ENCODE data around the gene OLA1. TPM values are rescaled to one million over a fixed set of nuclear protein-coding genes. Genes with fewer than 3 reads are reported as not detected.

The OLA1 gene
- total RNA-seq, 4 donors from 2014 or later = 75.4 to 111 (median 92.8) TPM

DNA sequence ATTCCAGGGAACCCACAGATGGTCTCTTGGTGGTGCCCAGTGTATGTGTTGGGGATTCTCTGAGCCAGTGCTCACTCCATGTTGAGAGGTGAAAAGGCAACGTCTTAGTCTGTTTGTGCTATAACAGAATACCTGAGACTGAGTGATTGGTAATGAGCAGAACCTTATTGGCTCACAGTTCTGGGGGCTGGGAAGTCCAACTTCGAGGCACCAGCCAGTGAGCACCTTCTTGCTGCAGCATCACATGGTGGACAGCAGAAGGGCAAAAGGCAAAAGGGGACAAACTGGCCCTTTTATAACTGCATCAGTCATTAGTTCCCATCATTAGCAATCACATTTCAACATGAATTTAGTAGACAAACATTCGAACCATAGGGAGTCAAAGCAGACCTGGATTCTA, 202.2 kb downstream of the OLA1 start:
- intact Hi-C loops (cut with DNase I; ENCODE audit: low total_unique reads) = loop anchor here (10.0 kb wide), 2 partner anchors 301 to 471 kb away; no protein-coding TSS in a partner anchor
- Histone ChIP-seq H3K4me1 (no peaks in the 10 kb centered on the region), H3K4me3 (no peak overlapping the region), H3K9me3 (no peaks in the 10 kb centered on the region), H3K27me3 (no peaks in the 10 kb centered on the region), H3K36me3 (no peaks in the 10 kb centered on the region), H3K27ac (no peak overlapping the region)
- ATAC-seq (no peak), DNase-seq (no peak)
- in situ Hi-C loops (cut with MboI; ENCODE audit: low sequenced_read_pairs in 4 of 4) = loop anchor here in 2 of 4 donors (10.0 to 25.0 kb wide), 3 partner anchors 159 to 459 kb away; no protein-coding TSS in a partner anchor
- TF ChIP-seq POLR2A (IDR thresholded peaks at IDR 0.05) = no peak
- no peak for TF ChIP-seq CTCF (IDR thresholded peaks at IDR 0.05 in 4 of 5, conservative IDR thresholded peaks at IDR 0.05 in 1 of 5)

DNA sequence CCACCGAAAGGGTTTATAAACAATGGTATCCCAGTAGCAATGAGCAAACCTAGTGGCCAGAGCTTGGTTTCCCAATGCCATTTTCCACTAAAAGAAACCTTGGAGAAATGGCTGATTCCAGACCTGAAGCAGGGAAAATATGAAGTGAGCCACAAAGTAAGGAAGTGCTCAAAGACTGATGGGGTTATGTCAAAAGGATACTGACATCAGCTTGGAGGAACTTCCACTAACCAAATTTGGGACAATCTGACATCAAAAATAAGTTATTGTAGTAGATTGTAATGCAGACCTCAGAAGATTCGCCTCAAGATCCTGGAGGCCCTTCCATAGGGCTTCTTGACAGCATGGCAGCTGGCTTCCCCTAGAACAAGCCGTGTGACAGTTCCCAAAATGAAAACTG, 203.8 kb downstream of the OLA1 start:
- in situ Hi-C loops (cut with MboI; ENCODE audit: low sequenced_read_pairs in 4 of 4) (loop anchor here in 2 of 4 donors (10.0 to 25.0 kb wide), 3 partner anchors 157 to 457 kb away; no protein-coding TSS in a partner anchor), intact Hi-C loops (cut with DNase I; ENCODE audit: low total_unique reads) (loop anchor here (5.0 to 10.0 kb wide), 3 partner anchors 300 to 642 kb away; no protein-coding TSS in a partner anchor)
- no peaks in the 10 kb centered on the region for H3K36me3 ChIP-seq
- H3K4me1 ChIP-seq = peaks cover 0 to 2% of the 10 kb centered on the region in 2 donors
- no peak overlapping the region for H3K4me3 ChIP-seq
- no peak overlapping the region for H3K27ac ChIP-seq
- TF ChIP-seq CTCF (IDR thresholded peaks at IDR 0.05 in 4 of 5, conservative IDR thresholded peaks at IDR 0.05 in 1 of 5) (no peak), POLR2A (IDR thresholded peaks at IDR 0.05) (no peak)
- DNase-seq = no peak
- ATAC-seq = no peak
- H3K27me3 ChIP-seq = no peaks in the 10 kb centered on the region
- H3K9me3 ChIP-seq = no peaks in the 10 kb centered on the region

GRCh38 chr2:174040417-174040701, 208.0 kb downstream of the OLA1 start:
- Histone ChIP-seq H3K9me3 (no peaks in the 10 kb centered on the region), H3K4me3 (no peak overlapping the region), H3K36me3 (no peaks in the 10 kb centered on the region), H3K27me3 (no peaks in the 10 kb centered on the region), H3K4me1 (peaks cover 11 to 36% of the 10 kb centered on the region in 2 donors), H3K27ac (peak overlapping the region in 3 of 4 donors; percentile 46 to 88 (median 71))
- in situ Hi-C loops (cut with MboI; ENCODE audit: low sequenced_read_pairs in 4 of 4) = loop anchor here in 2 of 4 donors (10.0 to 25.0 kb wide), 3 partner anchors 153 to 453 kb away; no protein-coding TSS in a partner anchor
- no peak for DNase-seq
- TF ChIP-seq CTCF (IDR thresholded peaks at IDR 0.05 in 4 of 5, conservative IDR thresholded peaks at IDR 0.05 in 1 of 5) (no peak), POLR2A (IDR thresholded peaks at IDR 0.05) (no peak)
- intact Hi-C loops (cut with DNase I; ENCODE audit: low total_unique reads) = loop anchor here (1.0 to 10.0 kb wide), 4 partner anchors 75 to 638 kb away; partner anchors contain the start of gene SP3
- ATAC-seq = no peak

DNA sequence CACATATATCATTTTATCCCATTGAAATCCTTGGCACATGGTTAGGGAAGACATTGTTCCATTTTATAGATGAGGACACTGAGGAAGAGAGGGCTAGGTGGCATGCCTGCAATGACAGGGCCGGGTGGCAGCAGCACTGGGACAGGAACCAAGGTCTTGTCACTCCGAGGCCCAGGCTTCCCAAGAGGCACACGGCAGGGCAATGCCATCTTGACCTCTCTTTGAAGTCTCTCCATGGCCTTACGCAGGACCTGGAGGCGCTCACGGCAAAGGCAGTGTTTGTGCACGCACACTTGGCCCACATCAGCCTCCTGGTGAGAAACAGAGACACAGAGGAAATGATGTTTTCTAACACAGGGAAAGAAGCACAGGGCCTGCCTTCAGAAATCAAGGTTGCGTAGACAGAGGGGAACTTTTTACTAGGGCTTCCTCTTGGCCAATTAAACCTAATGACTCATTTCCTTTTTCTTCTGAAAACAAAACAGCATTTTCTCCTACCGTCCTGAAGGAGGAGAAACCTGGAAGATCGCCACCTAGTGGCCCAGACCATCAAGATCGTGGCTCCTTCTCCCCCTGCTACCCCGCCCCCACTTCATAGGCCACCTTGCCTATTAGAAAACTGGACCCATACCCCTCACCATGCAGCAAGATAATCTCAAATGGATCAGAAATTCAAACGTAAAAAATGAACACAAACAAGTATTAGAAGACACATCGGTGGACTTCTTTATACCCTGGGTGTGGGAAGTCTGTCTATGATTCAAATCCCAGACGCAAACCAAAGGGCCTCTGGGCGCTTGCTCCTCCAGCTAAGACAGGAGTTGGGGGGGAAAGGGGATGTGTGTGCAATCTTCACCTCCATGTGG, 208.5 kb downstream of the OLA1 start:
- Histone ChIP-seq H3K4me1 (peaks cover 11 to 36% of the 10 kb centered on the region in 2 donors), H3K4me3 (peak overlapping the region in 3 of 4 donors; percentile 15 to 47 (median 34)), H3K27ac (peak overlapping the region; percentile 46 to 88 (median 77)), H3K27me3 (no peaks in the 10 kb centered on the region), H3K36me3 (no peaks in the 10 kb centered on the region), H3K9me3 (no peaks in the 10 kb centered on the region)
- no peak for TF ChIP-seq POLR2A (IDR thresholded peaks at IDR 0.05)
- peak; percentile 72 to 86 (median 82) for TF ChIP-seq CTCF (IDR thresholded peaks at IDR 0.05 in 4 of 5, conservative IDR thresholded peaks at IDR 0.05 in 1 of 5)
- in situ Hi-C loops (cut with MboI; ENCODE audit: low sequenced_read_pairs in 4 of 4) = loop anchor here in 3 of 4 donors (5.0 to 25.0 kb wide), 5 partner anchors 75 to 452 kb away; partner anchors contain the start of gene SP3 (in 1 of the 3)
- DNase-seq = peak; percentile 78 to 87
- ATAC-seq = peak; percentile 81 to 84
- intact Hi-C loops (cut with DNase I; ENCODE audit: low total_unique reads) = loop anchor here (1.0 to 10.0 kb wide), 6 partner anchors 74 to 825 kb away; partner anchors contain the start of gene SP3
